Kidney (tissue), 14 donors: Measurements from ENCODE around the gene TOB1. TPM values are rescaled to one million over a fixed set of nuclear protein-coding genes. Genes with fewer than 3 reads are reported as not detected.

Source experiments
- DNase-seq, 5 donors: peaks; one replicate each; pipeline ENCODE4 v3.0.0-alpha.2; 2013 to 2020
- FAIRE-seq: peaks from 2 replicates; lab custom pipeline; 2012; peaks lifted over from hg19 to GRCh38; lab: Jason Lieb, UNC
- H3K27ac ChIP-seq, 2 donors: one replicate each; pipeline ENCODE4 v1.7.0; 2013; ENCODE audit warnings: low read depth in 2 of 2, low read length in 2 of 2, inconsistent platforms in 1 of 2
- H3K27me3 ChIP-seq: one replicate; pipeline ENCODE4 v1.7.1; 2013; ENCODE audit warnings: low read length, inconsistent platforms; ENCODE audit not compliant: control insufficient read depth, insufficient read depth
- H3K36me3 ChIP-seq, 3 donors: one replicate each; pipeline versions ENCODE4 v1.7.0 to v1.7.1; 2013; ENCODE audit warnings: low read length in 3 of 3, control low read depth in 1 of 3, inconsistent platforms in 1 of 3; ENCODE audit not compliant: insufficient read depth in 3 of 3, control insufficient read depth in 2 of 3
- H3K4me1 ChIP-seq, 3 donors: one replicate each; pipeline versions ENCODE4 v1.7.0 to v1.7.1; 2013; ENCODE audit warnings: low read length in 3 of 3, inconsistent platforms in 1 of 3, low read depth in 1 of 3; ENCODE audit not compliant: control insufficient read depth in 2 of 3, insufficient read depth in 2 of 3
- H3K4me3 ChIP-seq, 3 donors: one replicate each; pipeline versions ENCODE4 v1.7.0 to v1.8.1; 2013; ENCODE audit warnings: low read length in 3 of 3, control low read depth in 1 of 3, inconsistent platforms in 1 of 3
- H3K9ac ChIP-seq, 3 donors: one replicate each; pipeline versions ENCODE4 v1.7.0 to v1.7.1; 2013; ENCODE audit warnings: low read length in 3 of 3, control low read depth in 1 of 3, inconsistent platforms in 1 of 3
- H3K9me3 ChIP-seq, 3 donors: one replicate each; pipeline versions ENCODE4 v1.7.0 to v1.7.1; 2013; ENCODE audit warnings: low read length in 3 of 3, control low read depth in 1 of 3, inconsistent platforms in 1 of 3; ENCODE audit not compliant: control insufficient read depth in 2 of 3, insufficient read depth in 1 of 3
- intact Hi-C: fragments of 100-400 bp; cut with DNase I; formaldehyde crosslinking; loops from one replicate; pipeline ENCODE4 v1.11.1; 2022
- polyA plus RNA-seq: library from polyadenylated mRNA; stranded (reverse); fragments of 350-450 nt; fragmentation: Illumina TruSeq; extraction: RNeasy Lipid Tissue Mini Kit (QIAGEN cat#74804); gene quantifications from one replicate; pipeline ENCODE4 v1.2.3, GENCODE V29; 2014; ENCODE audit warnings: low read depth, low replicate concordance; ENCODE audit not compliant: insufficient read depth
- total RNA-seq: library from RNA; stranded (reverse); fragmentation: NEBNext Ultra II Directional; extraction: Animal tissue kit (Norgen Biotek cat#: 25700); gene quantifications from one replicate; pipeline ENCODE4 v1.2.1, GENCODE V29; 2021
- TF ChIP-seq, protein P1 (sequence below): IDR thresholded peaks from 3 replicates; pipeline ENCODE4 v1.5.1; 2012; ENCODE audit warnings: mild to moderate bottlenecking, moderate library complexity, borderline replicate concordance; ENCODE audit not compliant: insufficient read depth; ENCODE audit errors: extremely low read depth
- donor health status: control.
- donor health status: control.
- donor health status: control.
- donor health status: control.
- donor health status: control.
- donor health status: DM: yes; HTN: yes; CAD: no.
- donor health status: Normal renal cell carcinoma (clear cell type).

The TOB1 gene
- total and polyA plus RNA-seq, 2 donors from 2014 or later: 52.5 to 141 TPM

DNA sequence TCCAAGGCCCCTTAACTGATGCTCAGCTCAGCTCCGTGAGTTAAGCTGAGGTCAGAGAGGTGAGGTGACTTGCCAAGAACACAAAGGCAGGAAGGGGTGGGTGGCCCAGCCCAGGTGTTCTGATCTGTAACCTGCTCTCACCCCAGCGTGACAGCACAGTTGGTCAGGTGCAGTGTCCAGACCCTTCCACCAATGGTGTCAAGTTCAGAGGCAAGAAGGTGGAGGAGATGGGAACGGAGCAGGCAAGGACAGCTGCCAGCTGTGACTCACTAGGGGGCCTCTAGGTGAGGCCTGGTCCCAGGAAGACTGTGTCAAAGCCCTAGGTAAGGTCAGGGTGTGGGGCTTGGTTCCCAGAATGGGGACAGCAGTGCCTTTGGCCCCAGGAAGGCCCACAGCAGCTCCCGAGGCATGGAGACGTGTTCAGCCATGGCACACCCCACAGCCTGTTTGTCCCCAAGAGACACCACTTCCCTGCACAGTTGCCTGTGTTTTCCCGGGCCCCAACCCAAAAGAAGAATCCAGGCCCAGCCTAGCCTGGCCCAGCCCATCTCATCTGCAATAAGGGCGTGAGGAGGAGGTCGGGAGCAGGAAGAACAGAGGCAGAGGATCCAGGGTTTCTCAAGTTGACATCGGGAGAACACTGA, 23.5 kb downstream of the TOB1 start:
- FAIRE-seq (no peak), DNase-seq (no peak)
- TF ChIP-seq, protein P1, sequence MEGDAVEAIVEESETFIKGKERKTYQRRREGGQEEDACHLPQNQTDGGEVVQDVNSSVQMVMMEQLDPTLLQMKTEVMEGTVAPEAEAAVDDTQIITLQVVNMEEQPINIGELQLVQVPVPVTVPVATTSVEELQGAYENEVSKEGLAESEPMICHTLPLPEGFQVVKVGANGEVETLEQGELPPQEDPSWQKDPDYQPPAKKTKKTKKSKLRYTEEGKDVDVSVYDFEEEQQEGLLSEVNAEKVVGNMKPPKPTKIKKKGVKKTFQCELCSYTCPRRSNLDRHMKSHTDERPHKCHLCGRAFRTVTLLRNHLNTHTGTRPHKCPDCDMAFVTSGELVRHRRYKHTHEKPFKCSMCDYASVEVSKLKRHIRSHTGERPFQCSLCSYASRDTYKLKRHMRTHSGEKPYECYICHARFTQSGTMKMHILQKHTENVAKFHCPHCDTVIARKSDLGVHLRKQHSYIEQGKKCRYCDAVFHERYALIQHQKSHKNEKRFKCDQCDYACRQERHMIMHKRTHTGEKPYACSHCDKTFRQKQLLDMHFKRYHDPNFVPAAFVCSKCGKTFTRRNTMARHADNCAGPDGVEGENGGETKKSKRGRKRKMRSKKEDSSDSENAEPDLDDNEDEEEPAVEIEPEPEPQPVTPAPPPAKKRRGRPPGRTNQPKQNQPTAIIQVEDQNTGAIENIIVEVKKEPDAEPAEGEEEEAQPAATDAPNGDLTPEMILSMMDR: no peak
- intact Hi-C loops: loop anchor here (5.0 to 10.0 kb wide), 2 partner anchors 60 to 298 kb away; partner anchors contain the start of gene SPATA20
- H3K9me3 ChIP-seq: no peaks in the 10 kb centered on the region
- no peak overlapping the region for H3K9ac ChIP-seq
- no peaks in the 10 kb centered on the region for H3K27me3 ChIP-seq
- no peaks in the 10 kb centered on the region for H3K4me1 ChIP-seq
- no peak overlapping the region for H3K27ac ChIP-seq
- no peaks in the 10 kb centered on the region for H3K36me3 ChIP-seq
- no peak overlapping the region for H3K4me3 ChIP-seq

GRCh38 chr17:50841949-50842354, 24.2 kb downstream of the TOB1 start:
- FAIRE-seq (no peak), DNase-seq (peak in 4 of 5 donors; percentile 82 to 87 (median 84))

GRCh38 chr17:50841277-50841948, 24.7 kb downstream of the TOB1 start:
- H3K4me3 ChIP-seq: no peak overlapping the region
- no peaks in the 10 kb centered on the region for H3K4me1 ChIP-seq
- H3K9ac ChIP-seq: peak overlapping the region in 1 of 3 donors; percentile 22
- no peaks in the 10 kb centered on the region for H3K9me3 ChIP-seq
- no peaks in the 10 kb centered on the region for H3K36me3 ChIP-seq
- H3K27ac ChIP-seq: no peak overlapping the region
- H3K27me3 ChIP-seq: no peaks in the 10 kb centered on the region
- TF ChIP-seq, protein P1: no peak
- DNase-seq: peak in 1 of 5 donors; percentile 14
- no peak for FAIRE-seq
- intact Hi-C loops: loop anchor here (5.0 to 10.0 kb wide), 2 partner anchors 59 to 297 kb away; partner anchors contain the start of gene SPATA20

More at GRCh38 chr17:50841949-50842354, 24.2 kb downstream of the TOB1 start:
- intact Hi-C loops: loop anchor here (5.0 to 10.0 kb wide), 2 partner anchors 60 to 297 kb away; partner anchors contain the start of gene SPATA20
- no peaks in the 10 kb centered on the region for H3K4me1 ChIP-seq
- no peaks in the 10 kb centered on the region for H3K36me3 ChIP-seq
- no peak overlapping the region for H3K4me3 ChIP-seq
- H3K9ac ChIP-seq: peak overlapping the region in 1 of 3 donors; percentile 22
- no peaks in the 10 kb centered on the region for H3K9me3 ChIP-seq
- H3K27ac ChIP-seq: no peak overlapping the region
- H3K27me3 ChIP-seq: no peaks in the 10 kb centered on the region
- TF ChIP-seq, protein P1: peak; percentile 80
